WTC11 (cell line): Measurements from ENCODE around the gene DNASE1L2.

Experiments used
- CTCF ChIP-seq: fragments of 200-600 bp; IDR thresholded peaks from 2 replicates; pipeline ENCODE4 v1.8.0; 2022; ENCODE audit warnings: antibody characterized with exemption
- JUN ChIP-seq: sonication (generic); formaldehyde crosslinking; IDR thresholded peaks from 2 replicates; pipeline ENCODE4 v1.8.0; 2023; ENCODE audit warnings: mild to moderate bottlenecking, missing genetic modification reagents

DNA sequence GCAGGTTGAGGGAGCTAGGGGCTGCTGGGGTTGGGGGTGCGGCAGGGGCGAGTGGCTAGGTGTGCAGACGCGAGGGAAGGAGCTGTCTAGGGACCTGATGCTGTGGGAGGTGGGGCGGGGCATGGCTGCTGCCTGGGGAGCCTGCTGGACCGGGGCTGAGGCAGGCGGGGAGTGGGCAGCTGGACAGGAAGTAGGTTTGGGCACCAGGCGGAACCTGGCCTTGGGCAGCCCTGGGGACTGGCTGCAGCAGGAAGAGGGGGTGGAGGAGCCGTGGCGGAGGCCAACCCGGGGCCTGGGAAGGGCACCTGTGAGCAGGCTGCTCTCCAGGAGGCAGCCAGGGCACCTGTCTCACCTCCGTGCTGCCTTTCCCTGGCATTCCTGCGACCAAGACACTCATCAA, 5.9 kb upstream of the DNASE1L2 start:
- TF ChIP-seq CTCF, result no peak
- no peak for TF ChIP-seq JUN (CRISPR knock-in tag)
